Right renal pelvis (tissue), 4 donors: ENCODE results near the gene CTIF. TPM values are rescaled to one million over a fixed set of nuclear protein-coding genes. Genes with fewer than 3 reads are reported as not detected.
"Not testable (repeated sequence)": the region's sequence is repeated elsewhere in the genome, so short reads cannot be mapped to it uniquely, and the experiment has no call there.

ENCODE experiments used
- DNase-seq, 4 donors: peaks; one replicate each; pipeline ENCODE4 v3.0.0-alpha.2; 2013; ENCODE audit warnings: low read depth in 4 of 4, low spot score in 3 of 4, missing footprints in 1 of 4
- polyA plus RNA-seq, 4 donors: library from polyadenylated mRNA; unstranded; fragments of 120-200 nt; gene quantifications; one replicate each; pipeline ENCODE4 v1.2.1, GENCODE V29; 2013; ENCODE audit not compliant: insufficient read length in 4 of 4

CTIF gene
- polyA plus RNA-seq, 4 donors = 19.1 to 21.8 (median 21.7) TPM

DNA sequence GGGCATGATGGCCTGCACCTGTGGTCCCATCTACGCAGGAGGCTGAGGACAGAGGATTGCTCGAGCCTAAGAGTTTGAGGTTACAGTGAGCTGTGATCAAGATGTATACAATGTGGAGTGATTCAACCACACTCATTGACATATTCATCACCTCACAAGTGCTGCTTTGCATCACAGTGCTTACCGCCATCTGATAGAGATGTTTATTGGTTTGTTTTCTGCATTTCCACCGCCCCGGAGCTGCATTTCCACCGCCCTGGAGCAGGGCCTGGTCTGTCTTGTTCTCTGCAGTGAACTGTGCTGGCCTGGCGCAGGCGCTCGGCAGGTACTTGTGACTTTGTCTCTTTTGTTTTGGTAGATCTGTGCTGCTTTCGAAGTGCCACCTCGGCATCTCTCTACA, 315.9 kb downstream of the CTIF start:
- no peak for DNase-seq

- no peak for DNase-seq
Observed at GRCh38 chr18:48855422-48856377, 316.9 kb downstream of the CTIF start.

DNA sequence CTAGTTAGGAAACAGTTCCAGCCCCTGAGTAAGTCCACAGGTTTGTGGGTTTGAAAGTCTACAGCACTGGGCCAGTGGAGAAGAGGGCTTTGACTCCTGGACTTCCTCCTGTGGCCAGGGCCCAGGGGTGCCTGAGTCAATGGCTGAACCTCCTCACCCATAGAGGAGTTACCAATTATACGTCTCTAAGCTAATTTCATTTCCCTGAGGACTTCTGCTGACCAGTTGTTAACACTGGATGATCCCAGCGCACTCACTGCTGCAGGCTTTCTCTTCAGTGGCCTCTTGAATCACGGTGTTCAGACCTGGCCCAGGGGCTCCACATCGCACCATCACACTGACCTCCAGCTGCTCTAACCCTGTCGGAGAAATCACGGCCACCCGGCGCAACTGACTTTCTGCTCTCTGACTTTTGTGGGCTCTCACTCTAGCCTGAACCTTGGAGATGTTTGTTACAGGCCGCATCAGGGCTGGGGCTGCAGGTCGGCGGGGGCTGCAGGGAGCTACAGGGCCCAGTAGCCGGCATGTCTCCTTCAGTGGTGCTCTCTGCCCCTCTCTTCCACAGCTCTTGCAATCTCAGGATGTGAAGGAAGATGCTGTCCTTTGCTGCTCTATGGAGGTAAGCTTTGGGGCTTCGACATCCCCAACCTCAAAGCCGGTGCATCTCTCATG, 318.3 kb downstream of the CTIF start:
- no peak for DNase-seq

GRCh38 chr18:48858676-48859075, 319.8 kb downstream of the CTIF start:
- no peak for DNase-seq

- DNase-seq = peak in 2 of 4 donors; percentile 59 to 70
Observed at GRCh38 chr18:48859311-48860268, 320.8 kb downstream of the CTIF start.

DNA sequence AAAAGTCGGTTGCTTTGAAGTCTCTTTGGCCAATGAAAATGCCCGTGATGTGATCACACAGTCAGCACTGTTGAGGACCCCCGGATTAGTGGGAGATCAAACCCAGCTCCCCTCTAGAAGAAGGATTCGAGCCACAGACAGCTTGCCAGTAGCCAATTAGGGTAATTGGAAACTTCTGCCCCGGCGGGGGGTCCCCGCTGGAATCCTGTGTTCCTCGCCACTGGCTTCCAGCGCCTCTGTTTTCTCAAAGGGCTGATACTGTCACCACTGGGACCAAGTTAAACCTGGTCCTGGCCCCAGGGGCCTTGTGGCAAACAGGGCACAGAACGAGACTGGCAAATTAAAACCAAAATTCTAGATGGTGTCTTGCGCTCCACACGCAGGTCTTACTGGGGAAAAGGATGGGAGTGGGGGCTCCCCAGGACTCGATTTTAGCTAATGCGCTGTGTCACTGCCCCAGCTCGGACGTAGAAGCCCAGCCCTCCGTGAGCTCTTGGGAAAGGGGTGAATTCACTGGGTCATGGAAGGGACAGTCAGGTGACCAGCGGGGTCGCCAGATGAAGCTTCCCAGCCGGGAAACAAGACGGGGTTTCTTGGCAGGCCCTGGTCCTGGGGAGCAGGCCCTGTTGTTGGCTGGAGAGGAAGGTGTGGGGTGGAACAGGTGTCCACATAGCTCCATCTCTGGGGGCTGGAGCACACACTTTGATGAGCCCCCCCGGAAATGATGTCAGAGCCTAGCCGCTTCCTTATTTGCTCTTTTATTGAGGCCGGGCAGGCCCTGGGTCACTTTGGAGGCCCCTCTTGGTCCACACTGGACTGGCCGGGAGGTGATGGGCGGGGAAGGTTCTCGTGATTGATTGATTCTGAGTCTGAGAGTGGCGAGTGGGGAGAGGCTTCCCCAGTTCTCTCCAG, 321.7 kb downstream of the CTIF start:
- no peak for DNase-seq

DNA sequence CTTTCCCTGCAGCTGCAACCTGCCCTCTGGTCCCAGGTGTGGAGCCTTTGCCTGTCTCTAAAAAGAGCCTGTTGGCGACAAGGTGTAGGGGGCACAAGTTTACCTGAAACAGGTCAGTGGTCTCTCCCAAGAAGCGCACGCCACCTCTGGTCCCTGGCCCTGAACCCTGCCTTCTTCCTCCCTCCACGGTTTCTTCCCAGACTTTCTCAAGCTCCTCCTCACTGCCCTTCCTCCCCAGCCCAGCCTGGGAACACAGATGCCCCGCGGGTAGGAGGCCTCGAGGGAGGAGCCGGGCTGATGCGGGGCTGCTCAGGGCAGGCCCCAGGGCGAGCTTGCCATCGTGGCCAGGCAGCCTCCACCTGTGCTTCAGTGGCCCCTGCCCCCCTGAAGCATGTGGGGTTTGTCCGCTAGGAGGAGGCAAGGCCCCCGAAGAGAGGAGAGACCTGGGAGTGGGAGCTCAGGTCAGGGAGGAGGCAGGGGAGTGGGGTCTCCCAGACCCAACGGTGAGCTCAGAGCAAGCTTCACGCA, 322.4 kb downstream of the CTIF start:
- no peak for DNase-seq

DNA sequence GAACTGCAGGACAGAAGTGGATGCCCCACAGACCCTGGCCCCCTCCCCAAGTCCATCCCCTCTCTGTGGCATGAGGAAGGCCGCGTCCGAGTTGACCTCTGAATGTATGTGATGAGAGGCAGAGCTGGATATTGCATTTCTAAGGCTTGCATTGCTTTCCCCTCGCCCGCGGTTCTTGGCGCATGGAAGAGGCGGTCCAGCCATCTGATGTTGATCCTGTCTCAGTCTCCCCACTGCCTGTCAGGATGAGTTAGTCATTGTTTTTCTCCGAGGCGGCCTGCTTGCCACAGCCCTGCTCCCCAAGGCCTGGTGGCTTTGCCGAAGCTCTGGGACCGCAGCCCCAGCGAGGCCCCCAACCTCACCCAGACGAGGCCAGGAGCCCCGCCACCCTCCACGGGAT, 323.3 kb downstream of the CTIF start:
- DNase-seq = no peak

GRCh38 chr18:48862678-48863270, 323.9 kb downstream of the CTIF start:
- no peak for DNase-seq

- no peak for DNase-seq
Observed at GRCh38 chr18:48863432-48864065, 324.7 kb downstream of the CTIF start.

GRCh38 chr18:48864876-48865275, 326.0 kb downstream of the CTIF start:
- DNase-seq = no peak

GRCh38 chr18:48866028-48866733, 327.4 kb downstream of the CTIF start:
- no peak for DNase-seq

DNA sequence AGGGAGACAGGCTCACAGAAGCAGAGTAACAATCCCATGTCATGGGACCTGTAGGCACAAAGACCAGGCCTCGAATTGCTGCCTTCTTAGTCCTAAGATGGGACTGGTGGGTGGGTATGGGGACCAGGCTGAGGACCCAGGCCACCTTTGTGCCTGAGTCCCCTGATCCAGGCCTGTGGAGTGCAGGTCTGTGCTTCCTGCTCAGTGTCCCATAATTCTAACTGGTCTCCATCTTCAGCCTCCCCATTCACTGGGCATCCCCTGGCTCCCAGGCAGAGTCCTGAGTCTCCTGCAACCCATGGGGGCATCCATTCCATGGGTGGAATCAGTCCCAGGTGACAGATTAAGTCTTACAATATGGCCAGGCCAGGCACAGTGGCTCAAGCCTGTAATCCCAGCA, 328.0 kb downstream of the CTIF start:
- no peak for DNase-seq

DNA sequence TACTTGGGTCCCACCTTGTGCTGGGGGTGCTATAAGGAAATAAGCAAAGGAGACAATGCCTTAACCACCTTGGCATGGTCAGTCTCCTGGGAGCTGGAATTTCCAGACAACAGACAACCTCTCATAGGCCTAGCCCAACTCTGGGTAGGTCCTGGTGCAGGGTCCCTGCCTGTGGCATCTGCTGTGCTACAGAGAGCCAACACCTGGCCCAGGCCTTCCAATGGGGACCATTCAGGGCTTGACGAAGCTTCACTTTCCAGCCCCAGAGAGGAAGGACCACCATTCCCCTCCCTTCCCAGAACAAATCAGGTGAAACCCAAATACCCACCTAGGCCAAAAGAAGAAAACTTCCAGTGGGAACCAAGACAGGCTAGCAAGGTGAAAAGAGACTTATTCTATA, 329.1 kb downstream of the CTIF start:
- no peak for DNase-seq

DNA sequence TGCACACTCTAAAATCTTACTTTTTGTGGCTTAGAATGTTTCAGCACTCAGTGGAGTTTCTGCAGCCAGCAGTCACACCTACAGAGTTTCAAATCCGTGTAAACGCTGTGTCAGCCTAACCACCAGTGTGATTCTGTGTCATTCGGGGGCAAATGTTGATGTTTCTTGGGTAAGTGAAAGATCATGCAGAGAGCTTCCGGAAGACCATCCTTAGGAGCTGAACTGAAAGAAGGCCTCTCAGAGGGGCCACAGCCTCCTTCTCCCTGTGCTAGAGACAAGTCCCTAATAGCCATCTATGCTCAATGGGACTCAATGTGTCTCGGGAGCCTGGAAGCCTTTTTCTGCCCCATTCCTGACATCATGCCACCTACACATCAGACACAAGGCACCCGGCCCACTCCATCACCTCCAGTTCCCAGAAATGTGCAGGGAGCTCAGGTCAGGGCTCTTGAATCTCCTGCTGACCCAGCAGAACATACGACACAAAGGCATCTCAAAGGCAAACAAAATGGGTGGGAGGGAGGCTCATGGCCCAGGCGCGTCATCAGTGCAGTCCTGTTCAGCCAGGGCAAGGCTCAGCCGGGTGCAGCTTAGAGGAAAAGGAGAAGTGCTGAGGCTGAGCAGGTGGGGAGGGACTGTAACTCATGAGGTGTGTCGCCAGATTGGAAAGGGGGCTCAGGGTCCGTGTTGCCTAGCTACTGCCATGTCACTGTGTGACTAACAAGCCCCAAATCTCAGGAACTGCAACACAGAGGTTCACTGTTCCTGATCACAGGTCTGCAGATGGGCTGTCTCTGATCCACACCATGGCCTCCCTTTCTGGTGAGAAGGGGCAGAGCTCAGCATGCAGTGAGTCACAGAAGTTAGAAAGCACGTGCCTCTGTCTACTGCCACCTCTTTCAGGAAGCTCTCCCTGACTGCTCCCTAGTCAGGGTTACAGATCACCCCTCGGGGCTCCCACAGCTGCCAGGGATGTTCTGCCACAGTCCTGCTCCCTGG, 329.9 kb downstream of the CTIF start:
- DNase-seq = no peak

GRCh38 chr18:48869591-48869990, 330.8 kb downstream of the CTIF start:
- no peak for DNase-seq

DNA sequence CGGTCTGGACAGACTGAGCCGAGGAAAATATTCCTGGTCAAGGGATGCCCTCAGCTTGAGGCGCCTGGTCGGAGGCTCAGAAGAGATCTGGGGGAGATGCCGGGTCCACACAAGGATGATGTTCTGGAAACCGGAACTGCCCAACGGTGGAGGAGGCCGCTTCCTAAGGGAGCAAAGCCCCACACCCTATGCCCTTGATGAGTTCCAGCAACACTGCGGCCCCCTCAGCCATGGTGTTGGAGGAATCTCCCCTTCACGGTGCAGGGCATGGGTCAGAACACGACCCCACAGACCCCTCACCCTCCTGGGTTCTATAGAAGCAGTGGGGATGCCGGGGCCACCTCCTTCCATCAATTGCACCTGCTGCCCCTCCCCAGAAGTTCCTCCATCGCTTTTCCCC, 332.1 kb downstream of the CTIF start:
- not testable (repeated sequence) for DNase-seq
